ENCODE measurements around the gene ALCAM.
A peak's percentile ranks its signal among the peaks of the same experiment; 100 is the strongest.
"Not testable (repeated sequence)": the region's sequence is repeated elsewhere in the genome, so short reads cannot be mapped to it uniquely, and the experiment has no call there.

The ALCAM gene

DNA sequence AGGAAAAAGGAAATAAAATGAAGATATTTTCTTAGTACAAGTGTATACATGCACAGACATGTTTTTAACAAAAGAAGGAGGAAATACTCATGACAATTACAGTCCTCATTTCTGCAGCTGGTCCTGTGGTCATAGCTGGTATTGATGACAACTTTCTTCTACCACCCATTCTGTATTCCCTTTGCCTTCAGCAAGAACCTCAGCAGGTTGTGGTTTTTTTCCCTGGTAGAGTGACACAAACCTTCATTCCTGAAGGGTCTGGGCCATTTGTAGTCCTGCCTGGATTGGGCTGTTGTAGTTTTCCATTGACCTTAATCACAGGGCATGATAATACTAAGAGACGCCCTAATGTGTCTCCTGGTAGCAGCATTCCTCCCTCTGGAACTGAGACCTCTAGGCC is 235.0 kb downstream of the ALCAM start:
- not testable (repeated sequence) for DNase-seq

DNA sequence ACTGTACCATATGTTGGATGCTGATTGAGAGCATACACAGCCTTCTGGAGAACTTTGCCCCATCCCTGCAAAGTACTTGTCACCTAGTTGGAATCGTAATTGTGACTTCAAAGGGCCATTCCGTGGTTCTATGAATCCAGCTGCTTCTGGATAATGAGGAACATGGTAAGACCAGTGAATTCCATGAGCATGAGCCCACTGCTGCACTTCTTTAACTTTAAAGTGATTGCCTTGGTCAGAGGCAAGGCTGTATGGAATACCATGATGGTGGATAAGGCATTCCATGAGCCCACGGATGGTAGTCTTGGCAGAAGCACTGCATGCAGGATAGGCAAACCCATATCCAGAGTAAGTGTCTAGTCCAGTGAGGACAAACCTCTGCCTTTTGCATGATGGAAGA is 235.6 kb downstream of the ALCAM start:
- DNase-seq: not testable (repeated sequence)

DNA sequence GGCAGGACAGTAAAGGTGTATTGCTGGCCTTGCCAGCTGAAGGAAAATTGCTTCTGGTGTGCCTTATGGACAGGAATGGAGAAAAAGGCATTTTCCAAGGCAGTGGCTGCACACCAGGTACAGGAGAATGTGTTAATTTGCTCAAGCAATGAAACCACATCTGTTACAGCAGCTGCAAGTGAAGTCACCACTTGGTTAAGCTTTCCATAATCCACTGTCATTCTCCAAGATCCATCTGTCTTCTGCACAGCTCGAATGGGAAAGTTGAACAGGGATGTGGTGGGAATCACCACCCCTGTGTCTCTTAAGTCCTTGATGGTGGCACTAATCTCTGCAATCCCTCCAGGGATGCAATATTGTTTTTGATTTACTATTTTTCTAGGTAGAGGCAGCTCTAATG is 236.8 kb downstream of the ALCAM start:
- DNase-seq: not testable (repeated sequence)

DNA sequence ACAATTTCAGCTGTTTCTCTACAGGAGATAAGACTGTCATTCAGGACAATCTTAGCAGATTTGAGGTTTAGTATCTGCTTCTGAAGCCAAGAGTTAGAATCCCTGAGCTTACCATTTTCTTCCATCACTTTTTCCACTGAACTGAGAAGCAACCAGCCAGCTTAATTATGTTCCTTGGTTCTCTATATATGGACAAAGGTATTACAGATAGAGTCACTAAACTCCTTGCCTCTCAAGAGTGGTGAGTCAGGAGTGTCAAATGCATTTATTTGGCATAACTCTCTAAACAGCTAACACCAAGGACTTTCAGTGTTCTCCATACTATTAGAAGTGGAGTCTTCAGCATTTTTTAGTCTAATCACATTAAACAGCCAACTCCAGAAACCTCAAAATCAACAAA is 239.3 kb downstream of the ALCAM start:
- no peak for DNase-seq

DNA sequence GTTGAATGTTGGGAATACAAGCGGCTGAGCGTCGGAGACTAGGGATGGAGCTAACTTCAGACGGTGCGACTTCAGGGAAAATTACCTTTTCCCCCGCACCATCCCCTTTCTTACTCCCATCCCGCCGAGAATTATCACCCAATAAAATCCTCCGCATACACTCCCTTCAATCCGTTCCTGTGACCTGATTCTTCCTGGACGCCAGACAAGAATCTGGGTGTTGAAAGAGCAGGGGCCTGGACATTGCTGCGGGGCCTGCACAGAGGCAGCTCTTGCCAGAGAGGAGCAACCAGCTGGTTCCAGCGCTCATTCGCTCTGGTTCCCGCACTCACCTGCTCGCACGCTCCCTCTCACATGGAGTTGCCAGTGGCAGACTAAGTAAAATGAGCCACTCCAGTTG is 241.9 kb downstream of the ALCAM start:
- DNase-seq: peak; percentile 47

DNA sequence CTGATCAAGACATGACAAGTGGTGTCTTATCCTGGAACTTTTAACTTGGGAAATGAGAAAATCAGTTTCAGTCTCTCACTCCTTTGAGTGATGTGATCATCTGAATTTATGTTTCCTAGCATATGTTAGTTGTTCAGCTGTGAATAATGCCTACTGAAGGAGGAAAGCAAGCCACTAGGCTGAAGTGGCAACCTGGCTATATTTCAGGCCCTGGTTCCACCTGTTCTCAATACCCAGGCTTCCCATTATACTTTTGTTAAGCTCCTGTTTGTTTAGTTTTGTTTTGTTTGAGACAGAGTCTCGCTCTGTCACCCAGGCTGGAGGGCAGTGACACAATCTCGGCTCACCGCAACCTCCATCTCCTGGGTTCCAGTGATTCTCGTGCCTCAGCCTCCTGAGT is 243.8 kb downstream of the ALCAM start:
- DNase-seq: no peak

DNA sequence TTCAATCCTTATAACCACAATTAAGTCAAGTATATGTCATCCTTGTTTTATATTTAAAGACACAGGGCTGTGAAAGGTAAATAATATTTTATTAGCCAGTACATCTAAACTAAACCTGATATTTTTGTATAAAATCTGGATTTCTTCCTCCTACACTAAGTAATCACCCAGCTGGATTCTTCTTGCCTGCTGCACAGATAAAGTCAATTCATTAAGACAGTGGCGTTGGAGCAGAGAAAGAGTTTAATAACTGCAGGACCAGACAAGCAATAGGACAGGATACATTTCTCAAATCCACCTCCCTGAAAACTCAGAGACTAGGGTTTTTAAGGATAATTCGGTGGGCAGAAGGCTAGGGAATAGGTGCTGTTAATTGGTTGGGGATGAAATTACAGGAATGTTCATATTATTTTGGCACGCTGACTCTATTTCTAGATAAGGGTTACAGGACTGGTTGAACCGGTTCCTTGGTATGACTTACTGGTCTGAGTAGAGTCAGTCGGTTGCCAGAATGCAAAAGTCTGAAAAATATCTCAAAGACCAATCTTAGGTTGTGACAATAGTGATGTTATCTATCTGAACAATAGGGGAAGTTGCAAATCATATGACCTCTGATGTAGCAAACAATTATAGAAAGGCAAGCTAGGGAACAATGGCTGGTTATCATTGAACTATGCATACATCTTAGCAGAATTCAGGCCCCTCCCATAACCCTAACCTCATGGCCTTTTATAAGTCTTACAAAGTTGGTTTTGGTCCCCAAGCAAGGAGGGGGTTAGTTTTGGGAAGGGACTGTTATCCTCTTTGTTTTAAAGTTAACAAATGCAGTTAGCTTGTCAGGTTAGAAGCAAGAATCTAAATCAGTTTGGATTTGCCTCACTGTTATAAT is 244.8 kb downstream of the ALCAM start:
- no peak for DNase-seq

DNA sequence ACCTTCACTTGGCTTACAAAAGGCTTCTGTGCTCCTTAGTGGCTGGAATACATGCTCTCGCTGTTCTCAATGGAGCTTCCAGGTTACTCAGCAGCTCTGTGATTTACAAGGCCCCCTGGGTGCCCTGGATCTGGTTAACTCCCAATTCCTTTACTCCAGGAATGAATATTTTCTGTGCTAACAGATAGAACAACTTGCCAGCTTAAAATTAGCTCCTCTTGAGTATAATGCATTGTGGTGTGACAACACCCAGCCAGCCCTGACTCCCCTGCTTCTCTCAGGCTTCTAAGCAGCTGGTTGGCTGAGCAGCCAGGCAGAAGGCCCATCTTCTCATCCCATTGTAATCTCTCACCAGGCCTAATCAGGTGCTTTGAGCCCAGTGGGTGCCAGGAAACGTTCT is 246.4 kb downstream of the ALCAM start:
- no peak for DNase-seq

DNA sequence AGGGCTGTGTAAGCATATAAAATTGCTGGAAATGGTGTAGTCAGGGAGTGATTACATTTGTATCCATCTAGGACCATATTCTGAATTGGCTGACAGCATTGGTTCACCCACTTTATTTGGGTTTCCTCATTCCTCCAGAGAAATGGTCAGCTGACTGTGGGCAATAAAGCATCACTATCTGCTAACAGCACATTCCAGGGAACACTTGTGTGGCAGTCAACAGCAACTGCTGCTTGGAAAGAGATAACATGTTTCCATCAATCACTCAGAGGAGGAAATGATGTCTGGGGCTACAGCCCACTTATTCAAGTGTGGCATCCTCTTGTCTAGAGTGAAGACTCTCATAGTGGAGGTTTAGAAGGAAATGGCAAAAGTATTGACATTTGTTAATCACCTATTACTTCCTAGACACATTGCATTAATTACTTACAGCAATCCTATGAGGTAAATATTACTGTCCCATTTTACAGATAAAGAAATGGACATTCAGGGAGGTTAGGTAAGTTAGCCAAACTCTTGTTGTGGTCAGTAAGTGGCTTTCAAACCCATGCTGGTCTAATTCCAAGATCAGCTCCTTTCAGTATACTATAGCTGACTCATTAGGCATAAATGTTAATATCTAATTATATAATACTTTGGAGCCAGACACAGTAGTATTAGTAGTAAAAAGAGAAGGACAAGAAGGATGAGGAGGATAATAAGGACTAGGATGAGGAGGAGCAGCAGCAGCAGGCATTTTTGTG is 247.8 kb downstream of the ALCAM start:
- DNase-seq: no peak

DNA sequence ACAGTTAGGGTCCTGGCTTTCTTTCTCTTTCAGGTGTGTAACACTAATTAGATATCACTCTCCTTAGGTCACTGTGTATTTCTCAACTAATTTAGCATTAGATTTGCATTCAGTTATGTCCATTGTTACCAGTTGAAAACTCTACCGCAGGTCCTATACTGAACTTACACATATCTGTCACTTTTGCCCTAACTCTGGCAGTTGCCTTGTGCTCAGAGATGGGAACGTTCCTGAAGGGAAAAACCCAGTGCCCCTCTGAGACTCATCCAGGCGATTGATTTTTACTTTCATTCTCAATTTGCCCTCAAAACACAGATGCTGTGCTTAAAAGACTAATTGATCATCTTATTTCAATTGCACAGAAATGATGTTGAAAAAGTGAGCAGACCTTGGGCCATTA is 249.1 kb downstream of the ALCAM start:
- no peak for DNase-seq

DNA sequence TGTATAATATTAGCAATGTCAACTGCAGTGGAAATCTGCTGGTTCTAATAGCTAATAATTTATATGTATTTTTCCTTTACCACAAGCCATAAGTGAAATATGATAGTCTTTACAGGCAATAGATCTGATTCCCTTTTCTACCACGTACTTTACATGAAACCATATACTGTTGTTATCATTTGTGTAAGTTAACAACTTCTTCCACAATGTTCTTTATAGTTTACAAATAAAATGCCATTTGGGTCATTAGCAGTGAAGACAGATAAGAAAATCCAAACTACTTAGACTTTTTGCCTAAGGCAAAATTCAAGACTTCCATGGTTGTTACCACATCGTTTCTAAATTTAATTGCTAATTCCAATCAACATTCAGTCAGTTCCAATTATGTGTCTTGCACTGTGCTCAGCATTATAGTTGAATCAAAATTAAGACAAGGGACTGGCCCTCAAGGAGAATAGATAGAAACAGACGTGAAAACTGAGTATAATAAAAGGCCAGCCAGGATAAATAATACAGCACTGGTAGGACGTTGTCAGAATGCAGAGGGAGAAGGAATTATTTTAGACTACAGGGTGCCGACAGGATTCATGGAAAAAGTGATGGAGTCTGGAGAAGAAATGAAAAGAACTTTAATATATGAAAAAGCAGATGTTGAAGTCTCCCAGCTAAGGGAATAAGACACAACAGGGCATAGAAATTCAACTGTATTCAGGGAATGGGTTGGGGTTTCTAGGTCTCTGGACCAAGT is 249.8 kb downstream of the ALCAM start:
- no peak for DNase-seq

DNA sequence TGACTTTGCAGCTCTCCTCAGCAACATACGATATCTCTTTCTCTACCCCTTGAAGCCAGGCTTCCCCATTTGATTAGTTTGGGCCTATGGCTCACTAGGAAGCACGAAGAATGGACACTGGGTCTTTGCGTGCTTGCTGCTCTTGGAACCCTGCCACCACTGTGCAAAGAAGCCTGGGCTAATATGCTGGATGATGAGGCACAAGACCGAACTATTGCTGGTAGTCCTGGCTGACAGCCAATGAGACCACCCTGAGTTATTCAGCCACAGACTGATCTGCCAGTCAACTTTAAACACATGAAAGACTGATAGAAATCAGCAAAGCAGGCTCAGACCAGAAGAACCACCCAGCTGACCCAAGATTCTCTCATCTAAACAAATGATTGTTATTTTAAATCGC is 251.8 kb downstream of the ALCAM start:
- DNase-seq: no peak

DNA sequence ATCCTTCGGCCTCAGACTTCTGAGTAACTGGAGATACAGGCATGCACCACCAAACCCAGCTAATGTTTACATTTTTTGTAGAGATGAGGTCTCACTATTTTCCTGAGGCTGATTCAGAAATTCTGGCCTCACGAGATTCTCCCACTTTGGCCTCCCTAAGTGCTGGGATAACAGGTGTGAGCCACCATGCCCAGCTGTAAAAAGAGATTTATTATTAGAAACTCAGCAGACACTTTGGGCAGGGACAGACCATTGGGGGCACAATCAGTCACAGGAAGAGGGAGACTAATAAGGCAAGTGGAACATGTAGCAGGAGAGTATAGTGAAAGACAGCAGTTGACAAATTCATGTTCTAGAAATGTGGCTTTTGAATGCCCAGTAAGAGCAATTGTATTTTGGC is 252.9 kb downstream of the ALCAM start:
- DNase-seq: no peak

DNA sequence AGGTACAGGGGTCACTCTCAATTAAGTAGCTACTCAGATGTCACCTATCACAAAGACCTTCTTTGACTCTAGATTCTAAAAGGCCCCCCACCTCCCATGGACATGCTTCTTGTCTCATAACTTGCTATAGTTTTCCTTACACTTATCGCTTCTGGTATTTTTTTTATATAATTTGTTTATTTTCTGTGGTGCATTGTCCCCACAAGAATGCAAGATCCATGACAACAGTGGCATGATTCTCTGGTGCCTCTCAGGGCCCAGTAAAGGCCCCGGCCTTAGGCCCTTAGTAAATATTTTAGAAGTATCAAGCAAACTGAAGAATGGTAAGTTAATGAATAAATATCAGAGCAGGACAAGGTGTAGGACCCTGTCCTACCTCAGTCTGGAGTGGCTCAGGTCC is 253.5 kb downstream of the ALCAM start:
- no peak for DNase-seq

DNA sequence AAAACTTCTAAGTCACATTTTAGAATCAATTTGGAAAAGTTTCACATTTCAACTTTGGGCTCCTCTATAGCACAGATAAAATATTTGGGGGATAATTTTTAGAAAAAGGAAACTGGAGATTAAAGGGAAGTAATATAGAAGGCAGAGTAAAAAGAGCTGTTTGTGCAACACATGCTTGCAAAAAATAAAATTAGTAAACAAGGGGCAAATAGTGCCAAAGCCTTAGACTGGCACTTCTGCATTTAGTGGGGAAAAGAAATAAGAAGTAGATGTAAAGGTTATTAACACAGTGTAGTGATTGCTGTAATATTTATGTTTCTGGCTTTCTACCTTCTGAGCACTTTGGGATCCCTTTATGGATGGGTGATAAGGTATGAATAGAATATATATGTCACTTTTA is 255.5 kb downstream of the ALCAM start:
- no peak for DNase-seq
